NCI-H748 treated with DMSO at 0.1 percent for 48 hours (cell line): Measurements from ENCODE around the gene MYH9.
A peak's percentile ranks its signal among the peaks of the same experiment; 100 is the strongest.
"Not testable (repeated sequence)": the region's sequence is repeated elsewhere in the genome, so short reads cannot be mapped to it uniquely, and the experiment has no call there.

Source experiments
- DNase-seq: peaks from one replicate; lab custom pipeline; 2025; lab: John Stamatoyannopoulos, UW

MYH9 gene

GRCh38 chr22:36387959-36388726 lies at the start of gene MYH9:
MYH9 (minus strand) TSS chr22:36387967; CDS start chr22:36349236, 38,731 bp downstream.
- peak; percentile 81 for DNase-seq

DNA sequence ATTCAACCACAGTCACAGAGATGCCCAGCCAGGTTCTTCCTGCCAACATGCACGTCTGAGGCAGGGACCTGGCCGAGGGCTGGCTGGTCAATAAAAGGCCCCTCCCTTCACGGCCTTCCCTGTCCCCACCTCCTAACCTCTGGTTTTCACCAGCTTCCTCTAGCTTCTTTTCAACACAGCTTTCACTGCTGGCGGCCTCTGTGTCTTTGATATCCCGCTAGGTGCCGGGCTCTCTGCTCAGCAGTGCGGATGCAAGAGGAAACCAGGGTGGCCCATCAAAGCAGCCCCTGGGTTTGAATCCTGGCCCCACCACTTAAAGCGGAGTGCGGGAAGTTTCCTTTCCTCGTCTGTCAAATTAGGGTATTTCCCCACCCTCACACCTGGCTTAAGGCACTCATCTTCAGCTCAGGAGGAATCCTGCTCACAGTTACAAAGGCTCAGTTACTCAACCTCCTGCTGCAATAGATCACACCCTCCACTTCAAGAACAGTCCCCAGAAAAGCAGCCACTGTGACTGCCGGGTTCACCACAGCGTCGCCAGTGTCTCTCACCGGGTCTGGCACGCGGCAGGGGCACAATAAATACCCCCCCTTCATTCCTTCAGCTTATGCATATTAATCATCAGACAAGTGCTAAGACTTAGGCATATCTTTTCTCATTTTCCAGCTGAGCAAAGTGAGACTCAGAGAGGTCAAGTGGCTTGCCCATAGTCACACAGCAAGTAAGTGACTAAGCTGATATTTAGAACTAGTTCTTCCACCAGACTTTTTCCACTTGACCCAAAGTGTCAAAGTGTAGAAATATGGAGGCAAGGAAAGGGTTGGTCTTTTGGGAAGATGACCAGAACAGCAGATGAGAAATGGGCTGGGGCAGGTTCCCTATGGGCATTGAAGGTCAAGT lies 48.0 kb upstream of the MYH9 start:
- peak; percentile 54 for DNase-seq

GRCh38 chr22:36433318-36434231 lies 45.8 kb upstream of the MYH9 start:
- DNase-seq: peak; percentile 80

DNA sequence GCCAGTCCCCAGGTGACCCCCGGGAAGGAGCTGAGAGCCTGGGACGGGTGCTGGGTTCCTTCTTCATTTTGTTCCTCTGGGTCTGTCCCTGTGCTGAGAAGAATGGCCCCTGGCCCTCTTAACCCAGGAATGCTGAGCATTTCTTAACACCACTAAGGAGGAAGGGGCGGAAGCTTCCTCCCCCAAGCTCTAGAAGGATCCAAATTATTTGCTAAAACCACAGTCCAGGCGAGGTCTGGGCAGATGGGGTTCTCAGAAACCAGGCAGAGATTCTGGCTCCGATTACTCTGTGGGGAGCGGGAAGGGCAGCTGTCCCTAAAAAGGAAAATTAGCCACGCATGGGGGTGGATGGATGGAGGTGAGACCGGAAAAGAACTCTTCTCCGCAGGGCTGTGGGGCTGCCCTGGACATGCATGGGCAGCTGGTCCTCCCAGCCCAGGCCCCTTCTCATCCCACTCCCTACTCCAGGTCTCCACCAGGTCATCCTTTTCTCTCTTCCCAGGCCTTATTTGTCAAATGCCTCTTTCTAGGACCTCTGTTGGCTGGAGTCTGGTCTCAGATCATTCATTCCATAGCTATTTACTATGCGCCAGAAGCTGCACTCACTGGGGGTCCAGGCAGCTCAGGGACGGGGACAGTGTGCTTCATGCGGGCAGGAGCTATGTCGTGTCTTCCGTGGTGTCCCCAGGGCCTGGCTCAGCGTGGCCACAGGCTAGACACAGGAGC lies 45.0 kb upstream of the MYH9 start:
- DNase-seq: no peak

DNA sequence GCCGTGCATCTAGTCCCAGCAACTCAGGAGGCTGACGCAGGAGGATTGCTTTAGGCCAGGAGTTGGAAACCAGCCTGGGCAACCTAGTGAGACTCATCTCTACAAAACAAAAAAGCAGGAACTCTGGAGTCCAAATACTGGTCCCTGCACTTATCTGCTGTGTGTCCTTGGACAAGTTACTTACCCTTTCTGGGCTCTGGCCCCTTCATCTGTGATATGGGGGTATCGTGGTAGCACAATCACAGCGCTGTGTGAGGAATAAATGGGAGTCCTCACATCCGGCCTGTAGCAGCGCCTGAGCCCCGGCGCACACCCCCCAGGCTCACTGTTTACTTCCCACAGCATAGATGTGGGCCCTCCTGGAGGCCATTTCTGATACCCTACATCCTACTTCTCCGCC lies 44.2 kb upstream of the MYH9 start:
- DNase-seq: no peak

DNA sequence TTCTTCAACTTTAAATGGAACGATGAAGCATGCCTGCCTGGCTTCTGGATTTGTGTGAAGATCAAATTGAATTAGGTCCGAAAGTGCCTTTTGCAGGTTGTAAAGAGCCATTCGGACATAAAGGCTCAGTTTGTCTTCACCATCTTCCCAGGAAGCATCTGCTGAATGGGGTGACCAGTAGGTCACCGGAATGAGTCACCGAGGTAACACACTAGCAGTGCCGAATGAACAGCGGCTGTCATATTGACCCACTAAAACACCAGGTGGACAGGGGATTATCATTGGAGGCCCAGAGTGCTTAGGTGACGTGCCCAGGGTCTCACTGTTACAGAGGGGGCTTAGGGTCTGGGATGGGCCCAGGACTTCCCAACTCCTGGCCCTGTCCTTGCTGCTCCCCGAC lies 43.1 kb upstream of the MYH9 start:
- no peak for DNase-seq

DNA sequence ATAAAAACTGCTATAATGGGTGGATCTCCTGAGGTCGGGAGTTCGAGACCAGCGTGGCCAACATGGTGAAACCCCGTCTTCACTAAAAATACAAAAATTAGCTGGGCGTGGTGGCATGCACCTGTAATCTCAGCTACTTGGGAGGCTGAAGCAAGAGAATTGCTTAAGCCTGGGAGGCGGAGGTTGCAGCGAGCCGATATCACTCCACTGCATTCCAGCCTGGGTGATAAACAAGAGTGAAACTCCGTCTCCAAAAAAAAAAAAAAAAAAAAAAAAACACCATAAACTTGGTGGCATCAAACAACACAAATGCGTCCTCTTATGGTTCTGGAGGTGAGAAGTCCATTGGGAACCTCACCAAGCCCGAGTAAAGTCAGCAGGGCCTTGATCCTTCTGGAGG lies 40.2 kb upstream of the MYH9 start:
- DNase-seq: not testable (repeated sequence)

- no peak for DNase-seq
These were observed 38.3 kb upstream of the MYH9 start for GRCh38 chr22:36425977-36426523.

- DNase-seq: no peak
These were observed 37.3 kb upstream of the MYH9 start for GRCh38 chr22:36424901-36425579.

DNA sequence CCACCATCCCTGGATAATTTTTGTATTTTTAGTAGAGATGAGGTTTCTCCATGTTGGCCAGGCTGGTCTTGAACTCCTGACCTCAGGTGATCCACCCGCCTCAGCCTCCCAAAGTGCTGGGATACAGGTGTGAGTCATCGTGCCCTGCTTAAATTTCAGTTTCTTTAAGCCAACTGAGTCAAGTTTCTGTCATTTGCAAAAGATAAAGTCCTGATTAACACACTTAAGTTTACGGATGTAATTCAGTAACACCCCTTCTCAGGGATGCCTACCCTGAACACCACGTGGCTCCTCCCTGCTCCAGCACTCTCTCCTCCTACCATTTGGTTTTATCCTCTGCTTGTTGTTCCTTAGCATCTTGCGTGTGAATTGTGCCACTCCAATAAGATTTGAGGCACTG lies 36.7 kb upstream of the MYH9 start:
- DNase-seq: not testable (repeated sequence)

DNA sequence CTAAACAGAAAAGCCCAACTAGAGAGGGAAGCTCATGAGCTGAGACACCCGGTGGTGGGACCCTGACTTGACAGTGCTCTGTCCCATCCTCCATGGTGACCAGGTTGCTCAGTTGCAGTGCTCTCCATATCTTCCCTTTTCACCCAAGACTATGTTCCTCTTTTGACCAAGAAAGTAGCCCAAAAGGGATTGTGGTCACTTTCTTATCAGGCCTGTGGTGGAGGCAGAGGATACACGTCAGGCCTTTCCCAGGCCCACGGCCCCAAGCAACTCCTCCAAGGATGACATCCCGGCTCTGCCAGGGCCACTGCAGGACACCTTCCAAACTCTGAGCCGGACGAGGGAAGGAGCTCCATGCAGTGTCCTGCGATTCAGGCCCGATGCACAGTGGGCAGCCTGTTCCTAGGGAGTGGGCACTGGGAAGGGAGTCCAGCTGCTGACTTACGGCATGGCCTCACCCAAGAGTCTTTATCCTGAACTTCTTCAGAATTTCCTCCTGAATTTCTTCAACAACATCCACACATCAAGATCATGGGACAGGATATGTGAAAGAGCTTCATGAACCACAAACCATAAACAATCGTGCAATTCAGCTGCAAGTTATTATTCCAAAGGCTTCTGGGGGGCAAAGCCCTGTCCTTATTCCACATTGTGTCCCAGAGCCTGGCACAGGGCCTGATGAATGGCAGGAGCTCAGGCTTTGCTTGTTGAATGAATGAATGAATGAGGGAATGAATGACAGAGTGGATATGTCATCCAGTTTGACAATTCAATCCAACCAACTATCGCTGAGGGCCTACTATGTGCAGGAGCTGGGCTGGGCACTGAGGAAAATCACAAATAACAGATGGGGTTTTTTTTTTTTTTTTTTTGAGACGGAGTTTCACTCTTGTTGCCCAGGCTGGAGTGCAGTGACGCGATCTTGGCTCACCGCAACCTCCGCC lies 36.0 kb upstream of the MYH9 start:
- no peak for DNase-seq

GRCh38 chr22:36422287-36423014 lies 34.7 kb upstream of the MYH9 start:
- DNase-seq: no peak

DNA sequence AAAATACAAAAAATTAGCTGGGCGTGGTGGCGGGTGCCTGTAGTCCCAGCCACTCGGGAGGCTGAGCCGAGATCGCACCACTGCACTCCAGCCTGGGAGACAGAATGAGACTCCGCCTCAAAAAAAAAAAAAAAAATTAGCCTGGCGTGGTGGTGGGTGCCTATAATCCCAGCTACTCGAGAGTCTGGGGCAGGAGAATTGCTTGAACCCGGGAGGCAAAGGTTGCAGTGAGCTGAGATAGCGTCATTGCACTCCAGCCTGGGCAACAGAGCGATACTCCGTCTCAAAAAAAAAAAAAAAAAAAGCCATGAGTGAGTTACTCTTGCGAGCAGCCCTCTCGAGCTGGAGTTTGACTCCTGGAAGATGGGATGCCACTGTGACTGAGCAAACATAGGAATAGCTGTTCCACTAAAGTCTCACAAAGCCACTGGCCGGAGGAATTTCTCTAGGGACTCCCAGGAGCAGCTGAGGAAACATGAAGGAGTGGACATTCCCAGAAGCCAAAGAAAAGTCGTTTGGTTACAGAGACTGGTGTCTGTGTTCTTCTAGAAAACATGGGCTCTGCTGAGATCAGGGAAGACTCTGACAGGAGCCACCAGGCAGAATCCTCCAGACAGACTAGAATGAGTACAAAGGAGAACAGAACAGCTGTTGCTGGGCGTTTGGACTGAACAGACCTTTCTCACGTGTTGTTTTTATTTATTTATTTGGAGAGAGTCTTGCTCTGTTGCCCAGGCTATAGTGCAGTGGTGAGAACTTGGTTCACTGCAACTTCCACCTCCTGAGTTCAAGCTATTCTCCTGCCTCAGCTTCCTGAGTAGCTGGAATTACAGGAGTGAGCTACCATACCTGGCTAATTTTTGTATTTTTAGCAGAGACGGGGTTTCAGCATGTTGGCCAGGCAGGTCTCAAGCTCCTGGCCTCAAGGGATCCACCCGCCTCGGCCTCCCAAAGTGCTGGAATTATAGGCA lies 32.4 kb upstream of the MYH9 start:
- DNase-seq: no peak

- DNase-seq: no peak
These were observed 31.6 kb upstream of the MYH9 start for GRCh38 chr22:36419177-36419911.

GRCh38 chr22:36417281-36417686 lies 29.5 kb upstream of the MYH9 start:
- no peak for DNase-seq

DNA sequence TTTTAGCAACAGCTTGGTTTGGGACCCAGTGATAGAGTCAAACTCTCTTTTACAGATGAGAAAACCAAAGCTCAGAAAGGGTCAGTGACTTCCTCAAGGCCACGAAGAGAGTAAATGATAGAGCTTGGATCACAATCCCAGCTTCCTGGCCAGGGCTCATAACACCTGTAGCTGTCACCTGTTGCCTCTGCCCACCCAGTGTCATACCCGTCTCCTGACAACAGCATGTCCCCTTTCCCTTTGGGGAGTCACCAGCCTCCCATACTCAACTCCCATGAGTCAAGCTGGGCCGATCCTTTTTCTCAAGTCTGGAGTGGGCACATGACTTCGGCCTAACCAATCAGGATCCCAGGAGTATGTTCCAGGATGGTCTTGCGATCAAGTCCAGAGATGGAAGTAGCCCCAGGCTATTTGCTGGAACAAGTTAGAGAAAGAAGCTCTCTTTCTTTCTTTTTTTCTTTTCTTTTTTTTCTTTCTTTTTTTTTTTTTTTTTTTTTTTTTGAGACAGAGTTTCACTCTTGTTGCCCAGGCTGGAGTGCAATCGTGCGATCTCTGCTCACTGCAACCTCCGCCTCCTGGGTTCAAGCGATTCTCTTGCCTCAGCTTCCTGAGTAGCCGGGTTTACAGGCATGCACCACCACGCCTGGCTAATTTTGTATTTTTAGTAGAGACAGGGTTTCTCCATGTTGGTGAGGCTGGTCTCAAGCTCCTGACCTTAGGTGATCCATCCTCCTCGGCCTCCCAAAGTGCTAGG lies 27.8 kb upstream of the MYH9 start:
- DNase-seq: no peak
